Natural killer cell (primary cell): ENCODE results near the gene SMARCA4. TPM values are rescaled to one million over a fixed set of nuclear protein-coding genes. Genes with fewer than 3 reads are reported as not detected.
A peak's percentile ranks its signal among the peaks of the same experiment; 100 is the strongest.

Experiments used
- ATAC-seq, 3 donors: fragments of 150-1000 bp in 2 of 3; fragments of 200-7000 bp in 1 of 3; cut with Tn5 transposase; 1 replicate in 1 of 3; 2 replicates in 2 of 3; pipeline ENCODE4 v1.10.0; 2021; ENCODE audit warnings: mild to moderate bottlenecking in 2 of 3, moderate library complexity in 2 of 3
- DNase-seq, 2 donors: peaks; one replicate each; pipeline versions ENCODE4 v3.0.0 to v3.0.0-alpha.2; 2013 to 2021; ENCODE audit warnings: mixed read lengths in 1 of 2
- H3K27ac ChIP-seq: one replicate; pipeline ENCODE4 v1.5.1; 2013; ENCODE audit warnings: mild to moderate bottlenecking, low read length
- H3K27me3 ChIP-seq: one replicate; pipeline ENCODE4 v1.6.1; 2013; ENCODE audit warnings: low read length; ENCODE audit not compliant: control insufficient read depth, insufficient read depth
- H3K36me3 ChIP-seq: one replicate; pipeline ENCODE4 v1.6.1; 2013; ENCODE audit warnings: low read length; ENCODE audit not compliant: control insufficient read depth, insufficient read depth
- H3K4me1 ChIP-seq: one replicate; pipeline ENCODE4 v1.6.1; 2013; ENCODE audit warnings: low read length; ENCODE audit not compliant: control insufficient read depth, insufficient read depth
- H3K4me3 ChIP-seq: one replicate; pipeline ENCODE4 v1.5.1; 2013; ENCODE audit warnings: low read length
- H3K9me3 ChIP-seq: one replicate; pipeline ENCODE4 v1.6.1; 2013; ENCODE audit warnings: low read length; ENCODE audit not compliant: control insufficient read depth, insufficient read depth
- H3K27ac Mint-ChIP-seq, 2 donors: one replicate each; pipeline ENCODE4 v1.8.0; 2022; ENCODE audit warnings: mild to moderate bottlenecking in 2 of 2, mixed read lengths in 2 of 2, moderate library complexity in 1 of 2
- H3K27me3 Mint-ChIP-seq, 2 donors: one replicate each; pipeline ENCODE4 v1.8.0; 2022; ENCODE audit warnings: low read depth in 2 of 2, mixed read lengths in 2 of 2
- H3K36me3 Mint-ChIP-seq: one replicate; pipeline ENCODE4 v1.8.0; 2022; ENCODE audit warnings: mixed read lengths
- H3K4me1 Mint-ChIP-seq, 2 donors: one replicate each; pipeline ENCODE4 v1.8.0; 2022; ENCODE audit warnings: mixed read lengths in 2 of 2
- H3K4me3 Mint-ChIP-seq: one replicate; pipeline ENCODE4 v1.8.0; 2022; ENCODE audit warnings: mild to moderate bottlenecking, moderate library complexity, mixed read lengths
- H3K9me3 Mint-ChIP-seq, 2 donors: one replicate each; pipeline ENCODE4 v1.8.0; 2022; ENCODE audit warnings: mixed read lengths in 2 of 2
- CTCF ChIP-seq: fragments of 200-600 bp; IDR thresholded peaks from one replicate; pipeline ENCODE4 v1.8.0; 2022; ENCODE audit warnings: antibody characterized with exemption
- WGBS: methylation state at CpG from one replicate; pipeline ENCODE4 v1.1.7; 2013; ENCODE audit warnings: missing lambda C conversion rate; ENCODE audit not compliant: insufficient coverage; 5-methylcytosine and 5-hydroxymethylcytosine counted together
- intact Hi-C: fragments of 100-400 bp; cut with micrococcal nuclease; formaldehyde crosslinking; loops from one replicate; pipeline ENCODE4 v1.14.2; 2022
- total RNA-seq, 4 donors: library from RNA; stranded (reverse); fragments of 120-200 nt in 1 of 4; gene quantifications; one replicate each; pipeline versions ENCODE4 v1.2.3 to v1.2.4, GENCODE V29; 2013 to 2022

Gene SMARCA4
- total RNA-seq, result 10 to 100 TPM; 85.4 to 96.1 (median 93.6) TPM
- 51.9 TPM for total RNA-seq (2013)

GRCh38 chr19:10960314-10961072 is at the start of gene SMARCA4:
TSS of gene SMARCA4 (plus strand) at chr19:10961030. CDS start at chr19:10984152, 23,122 bp downstream.
- WGBS, result under 1% methylated on average over 100 of the region's 100 CpGs
- H3K36me3 Mint-ChIP-seq, result no peaks in the 10 kb centered on the region
- no peaks in the 10 kb centered on the region for H3K27me3 Mint-ChIP-seq
- peak within 1 kb of the TSS; percentile 90 to 95 for H3K27ac Mint-ChIP-seq
- Histone ChIP-seq H3K27ac (peak within 1 kb of the TSS; percentile 87), H3K4me1 (peaks cover 41% of the 10 kb centered on the region), H3K27me3 (no peaks in the 10 kb centered on the region), H3K4me3 (peak within 1 kb of the TSS; percentile 76), H3K36me3 (no peaks in the 10 kb centered on the region), H3K9me3 (no peaks in the 10 kb centered on the region)
- peak; percentile 99 to 100 for DNase-seq
- intact Hi-C loops, result no loop called here
- peak; percentile 88 to 97 (median 89) for ATAC-seq
- H3K4me3 Mint-ChIP-seq, result peak within 1 kb of the TSS; percentile 93
- TF ChIP-seq CTCF, result no peak
- H3K4me1 Mint-ChIP-seq, result peaks cover 37% of the 10 kb centered on the region in 2 donors
- H3K9me3 Mint-ChIP-seq, result no peaks in the 10 kb centered on the region

- DNase-seq (no peak), ATAC-seq (no peak)
- Mint-ChIP-seq H3K27me3 (no peaks in the 10 kb centered on the region), H3K4me1 (no peaks in the 10 kb centered on the region), H3K4me3 (no peak overlapping the region), H3K27ac (no peak overlapping the region), H3K36me3 (no peaks in the 10 kb centered on the region), H3K9me3 (no peaks in the 10 kb centered on the region)
- Histone ChIP-seq H3K36me3 (peaks cover 28% of the 10 kb centered on the region), H3K9me3 (no peaks in the 10 kb centered on the region), H3K4me1 (no peaks in the 10 kb centered on the region), H3K27ac (no peak overlapping the region), H3K27me3 (no peaks in the 10 kb centered on the region), H3K4me3 (no peak overlapping the region)
- WGBS, result 95% methylated on average over 31 of the region's 31 CpGs
- no peak for TF ChIP-seq CTCF
- intact Hi-C loops, result no loop called here
Measured at GRCh38 chr19:10911579-10912363, 49.1 kb upstream of the SMARCA4 start.

GRCh38 chr19:10912619-10913018 is 48.2 kb upstream of the SMARCA4 start:
- H3K36me3 ChIP-seq, result peaks cover 28% of the 10 kb centered on the region

More at GRCh38 chr19:10912619-10913018, 48.2 kb upstream of the SMARCA4 start:
- no peaks in the 10 kb centered on the region for H3K9me3 ChIP-seq
- ATAC-seq, result no peak
- intact Hi-C loops, result no loop called here
- H3K36me3 Mint-ChIP-seq, result no peaks in the 10 kb centered on the region
- no peaks in the 10 kb centered on the region for H3K4me1 ChIP-seq
- H3K4me3 Mint-ChIP-seq, result no peak overlapping the region
- 97% methylated on average over 18 of the region's 18 CpGs for WGBS
- DNase-seq, result no peak
- no peaks in the 10 kb centered on the region for H3K9me3 Mint-ChIP-seq
- no peaks in the 10 kb centered on the region for H3K4me1 Mint-ChIP-seq
- H3K27me3 ChIP-seq, result no peaks in the 10 kb centered on the region
- no peak for TF ChIP-seq CTCF
- H3K27me3 Mint-ChIP-seq, result no peaks in the 10 kb centered on the region
- no peak overlapping the region for H3K27ac ChIP-seq
- no peak overlapping the region for H3K27ac Mint-ChIP-seq
- H3K4me3 ChIP-seq, result no peak overlapping the region
